GM19043 (cell line): ENCODE results near the gene SLC16A3.
"Not testable (repeated sequence)": the region's sequence is repeated elsewhere in the genome, so short reads cannot be mapped to it uniquely, and the experiment has no call there.

Source experiments
- ATAC-seq: cut with Tn5 transposase; IDR thresholded peaks from one replicate; pipeline ENCODE4 v1.9.1; 2021; ENCODE audit warnings: low read depth; ENCODE audit not compliant: unreplicated experiment

Gene SLC16A3

GRCh38 chr17:82259972-82260961, 31.4 kb downstream of the SLC16A3 start:
- ATAC-seq, result not testable (repeated sequence)

- no peak for ATAC-seq
Measured at GRCh38 chr17:82262344-82262743, 33.5 kb downstream of the SLC16A3 start.

- ATAC-seq, result no peak
Measured at GRCh38 chr17:82263641-82264040, 34.8 kb downstream of the SLC16A3 start.

- ATAC-seq, result no peak
Measured at GRCh38 chr17:82266142-82266541, 37.3 kb downstream of the SLC16A3 start.

- ATAC-seq, result no peak
Measured at GRCh38 chr17:82267575-82268379, 38.9 kb downstream of the SLC16A3 start.

GRCh38 chr17:82269138-82269881, 40.5 kb downstream of the SLC16A3 start:
- no peak for ATAC-seq

GRCh38 chr17:82269882-82270500, 41.1 kb downstream of the SLC16A3 start:
- ATAC-seq, result no peak

- ATAC-seq, result no peak
Measured at GRCh38 chr17:82270651-82271050, 41.8 kb downstream of the SLC16A3 start.

GRCh38 chr17:82271401-82271800, 42.6 kb downstream of the SLC16A3 start:
- no peak for ATAC-seq

GRCh38 chr17:82272495-82273326, 43.9 kb downstream of the SLC16A3 start:
- no peak for ATAC-seq

- ATAC-seq, result peak; percentile 86
Measured at GRCh38 chr17:82273327-82274133, 44.7 kb downstream of the SLC16A3 start, which contains the start of gene CSNK1D. CSNK1D (minus strand) TSS chr17:82273700; CDS start chr17:82273381, 319 bp downstream.

- ATAC-seq, result no peak
Measured at GRCh38 chr17:82274134-82275020, 45.5 kb downstream of the SLC16A3 start.

GRCh38 chr17:82275326-82275725, 46.5 kb downstream of the SLC16A3 start:
- ATAC-seq, result no peak

- no peak for ATAC-seq
Measured at GRCh38 chr17:82276938-82277337, 48.1 kb downstream of the SLC16A3 start.

- ATAC-seq, result no peak
Measured at GRCh38 chr17:82277851-82278250, 49.0 kb downstream of the SLC16A3 start.

GRCh38 chr17:82278308-82278707, 49.5 kb downstream of the SLC16A3 start:
- no peak for ATAC-seq

GRCh38 chr17:82278786-82279391, 50.0 kb downstream of the SLC16A3 start:
- ATAC-seq, result no peak
